Hepatocyte (in vitro differentiated cells): ENCODE measurements around the gene NOP14. TPM values are rescaled to one million over a fixed set of nuclear protein-coding genes. Genes with fewer than 3 reads are reported as not detected.
A peak's percentile ranks its signal among the peaks of the same experiment; 100 is the strongest.

ENCODE experiments used
- DNase-seq: peaks from one replicate; pipeline ENCODE4 v3.0.0-alpha.2; 2016; ENCODE audit warnings: low spot score
- H2AFZ ChIP-seq: fragments of 200-600 bp; sonication (generic); 2 replicates; pipeline ENCODE4 v1.6.0; 2016; ENCODE audit warnings: antibody characterized with exemption, mild to moderate bottlenecking
- H3K27ac ChIP-seq: fragments of 200-600 bp; sonication (generic); 2 replicates; pipeline ENCODE4 v1.5.1; 2016; ENCODE audit warnings: mild to moderate bottlenecking
- H3K27me3 ChIP-seq: fragments of 200-600 bp; sonication (generic); 2 replicates; pipeline ENCODE4 v1.6.1; 2016
- H3K36me3 ChIP-seq: fragments of 200-600 bp; sonication (generic); replicated peaks from 2 replicates; pipeline ENCODE4 v1.5.1; 2016; ENCODE audit warnings: low read depth; ENCODE audit not compliant: insufficient read depth
- H3K4me1 ChIP-seq: fragments of 200-600 bp; sonication (generic); 2 replicates; pipeline ENCODE4 v1.5.1; 2016; ENCODE audit warnings: mild to moderate bottlenecking, moderate library complexity; ENCODE audit not compliant: insufficient read depth
- H3K4me2 ChIP-seq: fragments of 200-600 bp; sonication (generic); 2 replicates; pipeline ENCODE4 v1.6.0; 2016
- H3K4me3 ChIP-seq: fragments of 200-600 bp; sonication (generic); 2 replicates; pipeline ENCODE4 v1.5.1; 2016; ENCODE audit warnings: mild to moderate bottlenecking
- H3K79me2 ChIP-seq: fragments of 200-600 bp; sonication (generic); 2 replicates; pipeline ENCODE4 v1.6.0; 2017; ENCODE audit warnings: mild to moderate bottlenecking
- H3K9me2 ChIP-seq: fragments of 200-600 bp; sonication (generic); replicated peaks from 2 replicates; pipeline ENCODE4 v1.6.0; 2017; ENCODE audit warnings: mild to moderate bottlenecking; ENCODE audit not compliant: insufficient read depth
- H3K9me3 ChIP-seq: fragments of 200-600 bp; sonication (generic); 2 replicates; pipeline ENCODE4 v1.5.1; 2016; ENCODE audit warnings: low read depth, mild to moderate bottlenecking
- H4K20me1 ChIP-seq: fragments of 200-600 bp; sonication (generic); 2 replicates; pipeline ENCODE4 v1.6.0; 2016; ENCODE audit warnings: mild to moderate bottlenecking; ENCODE audit not compliant: insufficient read depth, poor library complexity, severe bottlenecking
- CTCF ChIP-seq: fragments of 200-600 bp; sonication (generic); IDR thresholded peaks from 2 replicates; pipeline ENCODE4 v1.5.1; 2016; ENCODE audit warnings: antibody characterized with exemption, mild to moderate bottlenecking; ENCODE audit not compliant: poor library complexity
- EZH2 ChIP-seq: fragments of 200-600 bp; sonication (generic); IDR thresholded peaks from 2 replicates; pipeline ENCODE4 v1.6.1; 2016; ENCODE audit warnings: antibody characterized with exemption, mild to moderate bottlenecking, borderline replicate concordance
- EZH2phosphoT487 ChIP-seq: fragments of 200-600 bp; sonication (generic); IDR thresholded peaks from one replicate; pipeline ENCODE4 v1.6.1; 2018; ENCODE audit warnings: antibody characterized with exemption, mild to moderate bottlenecking, low read depth, moderate library complexity; ENCODE audit not compliant: unreplicated experiment, severe bottlenecking
- WGBS: methylation state at CpG from one replicate; pipeline ENCODE4 v1.1.6; 2016; ENCODE audit warnings: low lambda C conversion rate; ENCODE audit errors: missing lambda C conversion rate; 5-methylcytosine and 5-hydroxymethylcytosine counted together
- polyA plus RNA-seq: library from polyadenylated mRNA; unstranded; fragments of >200 nt; fragmentation: Nextera tagmentation; extraction: Ambion mirVana; gene quantifications from 2 replicates; pipeline ENCODE4 v1.2.1, GENCODE V29; 2016
- total RNA-seq: library from RNA; depleted of rRNA; stranded (reverse); fragments of >200 nt; gene quantifications from 2 replicates; pipeline ENCODE4 v1.2.3, GENCODE V29; 2014

The NOP14 gene
- total and polyA plus RNA-seq, 2 experiments from 2014 or later, result 18.8 to 22.7 TPM

GRCh38 chr4:2924765-2925301 lies 38.4 kb downstream of the NOP14 start:
- Histone ChIP-seq H3K27me3 (no peaks in the 10 kb centered on the region), H2AFZ (no peak overlapping the region), H3K4me2 (no peak overlapping the region), H3K27ac (peak overlapping the region; percentile 79), H3K4me1 (peaks cover 24% of the 10 kb centered on the region), H3K9me2 (no peaks in the 10 kb centered on the region), H3K4me3 (no peak overlapping the region), H3K36me3 (no peaks in the 10 kb centered on the region), H3K79me2 (peaks cover 40% of the 10 kb centered on the region), H4K20me1 (peaks cover 3% of the 10 kb centered on the region), H3K9me3 (no peaks in the 10 kb centered on the region)
- TF ChIP-seq EZH2phosphoT487 (no peak), CTCF (no peak), EZH2 (no peak)
- DNase-seq, result peak; percentile 66
- WGBS, result 77% methylated on average over 7 of the region's 7 CpGs

- no peak overlapping the region for H3K4me3 ChIP-seq
- H3K9me2 ChIP-seq, result no peaks in the 10 kb centered on the region
- TF ChIP-seq EZH2, result no peak
- TF ChIP-seq CTCF, result no peak
- no peak for TF ChIP-seq EZH2phosphoT487
- no peaks in the 10 kb centered on the region for H3K27me3 ChIP-seq
- H3K79me2 ChIP-seq, result peaks cover 45% of the 10 kb centered on the region
- H2AFZ ChIP-seq, result no peak overlapping the region
- no peaks in the 10 kb centered on the region for H3K9me3 ChIP-seq
- DNase-seq, result no peak
- H3K4me1 ChIP-seq, result peaks cover 24% of the 10 kb centered on the region
- H3K27ac ChIP-seq, result peak overlapping the region; percentile 79
- no peaks in the 10 kb centered on the region for H3K36me3 ChIP-seq
- peaks cover 3% of the 10 kb centered on the region for H4K20me1 ChIP-seq
- 84% methylated on average over 8 of the region's 8 CpGs for WGBS
- no peak overlapping the region for H3K4me2 ChIP-seq
These were observed 38.9 kb downstream of the NOP14 start for GRCh38 chr4:2924286-2924685.

DNA sequence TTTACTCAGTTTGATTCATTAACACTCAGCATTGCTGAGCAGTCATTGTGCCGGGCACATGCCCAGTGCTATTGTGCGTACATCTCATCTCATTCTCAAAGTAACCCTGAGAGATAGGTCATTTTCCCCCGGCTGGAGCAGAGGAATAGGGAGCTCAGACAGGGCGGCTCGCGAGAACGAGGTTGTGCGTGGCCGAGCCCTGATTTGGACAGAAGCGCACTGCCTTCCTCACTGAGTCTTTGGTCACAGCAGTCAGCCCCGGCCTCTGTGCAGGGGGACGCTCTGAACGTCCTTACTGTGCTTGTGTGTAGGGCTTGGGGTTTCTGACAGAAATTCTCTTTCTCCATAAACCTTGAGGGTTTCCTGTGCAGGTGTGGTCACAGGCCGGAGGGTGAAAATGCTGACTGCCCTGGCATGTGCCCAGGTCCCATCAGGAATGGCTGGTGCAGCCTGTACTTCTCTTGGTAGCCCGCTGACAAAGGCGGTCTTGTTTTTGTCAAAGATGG lies 39.5 kb downstream of the NOP14 start:
- no peak overlapping the region for H3K4me2 ChIP-seq
- TF ChIP-seq EZH2phosphoT487 (no peak), EZH2 (no peak), CTCF (no peak)
- no peaks in the 10 kb centered on the region for H3K27me3 ChIP-seq
- no peak overlapping the region for H2AFZ ChIP-seq
- DNase-seq, result no peak
- H3K36me3 ChIP-seq, result no peaks in the 10 kb centered on the region
- peak overlapping the region; percentile 79 for H3K27ac ChIP-seq
- no peaks in the 10 kb centered on the region for H3K9me2 ChIP-seq
- peaks cover 50% of the 10 kb centered on the region for H3K79me2 ChIP-seq
- H3K4me3 ChIP-seq, result no peak overlapping the region
- WGBS, result 94% methylated on average over 16 of the region's 16 CpGs
- H3K4me1 ChIP-seq, result peaks cover 24% of the 10 kb centered on the region
- peaks cover 3% of the 10 kb centered on the region for H4K20me1 ChIP-seq
- H3K9me3 ChIP-seq, result no peaks in the 10 kb centered on the region
